GM06990 (cell line): Measurements from ENCODE around the gene MAN1A1.

Experiments used
- DNase-seq: peaks from one replicate; pipeline ENCODE4 v3.0.0-alpha.2; 2011; ENCODE audit not compliant: insufficient read length; ENCODE audit errors: extremely low read depth
- H3K27me3 ChIP-seq: replicated peaks from 2 replicates; pipeline ENCODE4 v1.6.0; 2011; ENCODE audit warnings: low read length; ENCODE audit not compliant: control insufficient read depth, insufficient read depth
- H3K36me3 ChIP-seq: 2 replicates; pipeline ENCODE4 v1.5.1; 2011; ENCODE audit warnings: low read length; ENCODE audit not compliant: control insufficient read depth, insufficient read depth
- H3K4me3 ChIP-seq: replicated peaks from 2 replicates; pipeline ENCODE4 v1.5.1; 2011; ENCODE audit warnings: low read depth, mild to moderate bottlenecking, control low read depth, low read length
- CTCF ChIP-seq: IDR thresholded peaks from 2 replicates; pipeline ENCODE4 v1.5.1; 2011; ENCODE audit warnings: low read length, control low read depth, mild to moderate bottlenecking, inconsistent platforms; ENCODE audit not compliant: insufficient read depth, poor library complexity, severe bottlenecking

Gene MAN1A1

DNA sequence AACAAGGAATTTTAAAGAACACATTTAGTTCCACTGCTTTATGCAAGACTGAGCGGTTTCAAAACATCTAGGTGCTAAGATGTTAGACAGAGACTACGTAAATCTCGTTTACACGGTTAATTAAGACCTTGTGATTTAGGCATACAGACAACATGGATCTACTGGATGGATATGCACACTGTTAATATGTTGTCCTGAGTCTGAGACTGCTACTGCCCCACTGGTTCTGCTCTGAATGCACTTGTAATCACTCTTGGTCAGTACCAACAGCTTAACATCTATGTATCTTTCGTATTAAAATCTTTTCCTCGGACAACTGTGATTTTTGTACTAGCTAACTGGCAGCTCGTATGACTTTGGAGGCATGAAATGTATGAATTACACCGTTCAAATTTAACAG is 3.1 kb downstream of the MAN1A1 start:
- no peak for DNase-seq
- peak overlapping the region; percentile 71 for H3K4me3 ChIP-seq
- no peak for TF ChIP-seq CTCF
- no peaks in the 10 kb centered on the region for H3K36me3 ChIP-seq
- H3K27me3 ChIP-seq: no peaks in the 10 kb centered on the region

DNA sequence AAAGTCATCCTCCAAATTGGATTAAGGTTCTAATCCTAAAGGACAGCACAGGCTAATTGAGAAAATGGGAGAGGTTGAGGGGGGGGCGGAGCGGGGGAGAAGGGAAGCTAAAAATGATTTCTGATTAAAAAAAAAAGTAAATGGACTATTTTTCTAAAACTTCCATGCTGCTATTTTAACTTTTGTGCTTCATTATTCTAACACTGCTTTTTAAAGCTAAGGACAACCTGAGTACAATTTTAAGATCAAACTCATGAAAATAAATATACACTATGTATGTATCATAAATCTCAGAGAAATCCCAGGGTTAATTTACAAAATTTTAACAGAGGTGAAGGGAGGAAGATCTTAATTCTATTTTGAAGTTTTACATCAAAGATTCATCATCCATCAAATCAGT is 4.4 kb downstream of the MAN1A1 start:
- Histone ChIP-seq H3K36me3 (no peaks in the 10 kb centered on the region), H3K4me3 (no peak overlapping the region), H3K27me3 (no peaks in the 10 kb centered on the region)
- no peak for TF ChIP-seq CTCF
- DNase-seq: no peak

- Histone ChIP-seq H3K36me3 (no peaks in the 10 kb centered on the region), H3K27me3 (no peaks in the 10 kb centered on the region), H3K4me3 (no peak overlapping the region)
- DNase-seq: no peak
- no peak for TF ChIP-seq CTCF
Observed at GRCh38 chr6:119344306-119344705, 5.3 kb downstream of the MAN1A1 start.

- Histone ChIP-seq H3K4me3 (no peak overlapping the region), H3K27me3 (no peaks in the 10 kb centered on the region), H3K36me3 (no peaks in the 10 kb centered on the region)
- no peak for DNase-seq
- no peak for TF ChIP-seq CTCF
Observed at GRCh38 chr6:119343573-119344146, 5.9 kb downstream of the MAN1A1 start.

GRCh38 chr6:119343167-119343566 is 6.4 kb downstream of the MAN1A1 start:
- Histone ChIP-seq H3K27me3 (no peaks in the 10 kb centered on the region), H3K36me3 (no peaks in the 10 kb centered on the region), H3K4me3 (no peak overlapping the region)
- peak; percentile 11 for TF ChIP-seq CTCF
- DNase-seq: no peak

DNA sequence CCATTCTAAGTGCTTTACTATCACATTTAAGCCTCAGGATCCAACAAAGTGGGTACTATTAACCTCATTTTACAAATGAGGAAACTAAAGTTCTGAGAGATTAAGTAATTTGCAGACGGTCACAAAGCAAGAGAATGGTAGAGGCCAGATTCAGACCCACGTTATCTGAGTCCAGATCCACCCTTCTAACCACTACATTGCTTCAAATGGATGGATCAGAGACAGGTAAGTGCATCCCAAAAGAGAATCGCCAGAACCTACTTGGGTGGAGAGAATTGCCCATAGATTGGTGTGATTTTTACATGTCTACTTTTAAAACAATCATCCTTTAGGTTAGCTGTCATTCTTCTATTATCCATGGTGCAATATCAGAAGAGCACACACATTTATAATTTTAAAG is 7.1 kb downstream of the MAN1A1 start:
- Histone ChIP-seq H3K4me3 (no peak overlapping the region), H3K27me3 (no peaks in the 10 kb centered on the region), H3K36me3 (no peaks in the 10 kb centered on the region)
- DNase-seq: no peak
- no peak for TF ChIP-seq CTCF
